CD4-positive, alpha-beta T cell treated with Interferon alpha-2 for 1 hour (primary cell): ENCODE measurements around the gene MTUS2.
A peak's percentile ranks its signal among the peaks of the same experiment; 100 is the strongest.

Experiments
- DNase-seq, 2 donors: peaks; one replicate each; pipeline ENCODE4 v3.0.0-alpha.2; 2020 to 2022

Gene MTUS2

DNA sequence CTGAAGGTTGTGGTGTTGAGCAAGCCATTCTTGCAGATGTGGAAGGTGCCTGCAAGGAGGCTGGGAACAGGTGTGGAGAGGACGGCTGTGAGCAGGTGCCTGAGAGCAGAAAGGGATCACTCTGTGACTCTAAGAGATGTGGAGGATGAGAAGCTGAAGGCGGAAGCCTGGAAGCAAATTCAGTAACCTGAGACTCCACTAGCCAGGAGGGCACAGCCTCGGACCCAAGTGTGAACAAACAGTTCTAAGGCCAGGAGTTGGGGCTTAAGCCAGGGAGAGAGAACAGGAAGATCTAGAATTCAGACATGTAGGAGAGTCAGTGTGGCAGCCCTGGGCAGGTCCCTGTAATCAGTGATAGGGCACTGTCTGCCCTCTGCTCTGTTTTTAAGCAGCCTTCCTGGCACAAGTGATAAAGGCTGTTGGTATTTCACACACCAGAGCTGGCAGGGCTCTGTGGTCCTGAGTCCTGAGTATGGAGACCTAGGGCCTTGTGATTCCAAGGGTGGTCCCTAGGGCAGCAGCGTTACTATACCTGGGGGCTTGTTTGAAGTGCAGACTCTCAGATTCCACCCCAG lies 644.1 kb downstream of the MTUS2 start:
- no peak for DNase-seq

DNA sequence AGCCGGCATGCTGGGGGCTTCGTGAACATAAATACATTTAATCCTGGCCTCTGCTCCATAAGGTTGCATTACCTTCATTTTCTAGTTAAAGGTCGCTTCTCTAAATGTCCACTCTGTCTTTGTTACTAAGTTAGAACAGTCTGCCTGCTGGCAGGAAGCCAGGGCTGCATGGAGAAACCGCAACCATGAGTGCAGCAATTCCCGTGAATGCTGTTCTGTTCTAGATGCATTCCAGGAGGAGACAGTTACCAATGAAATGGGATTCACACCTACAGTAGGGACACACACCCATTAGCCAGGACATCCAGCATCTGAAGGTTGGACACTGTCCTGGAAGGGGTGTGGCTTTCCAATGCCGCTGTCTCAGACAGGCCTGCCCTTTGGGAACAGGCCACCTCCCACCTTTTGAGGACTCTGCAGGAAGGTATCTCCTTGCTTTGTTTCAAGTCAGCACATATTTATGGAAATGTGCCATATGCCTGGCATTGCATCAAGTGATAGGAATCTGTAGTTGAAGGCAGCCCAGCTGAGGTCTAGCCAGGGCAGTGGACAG lies 645.7 kb downstream of the MTUS2 start:
- no peak for DNase-seq

DNA sequence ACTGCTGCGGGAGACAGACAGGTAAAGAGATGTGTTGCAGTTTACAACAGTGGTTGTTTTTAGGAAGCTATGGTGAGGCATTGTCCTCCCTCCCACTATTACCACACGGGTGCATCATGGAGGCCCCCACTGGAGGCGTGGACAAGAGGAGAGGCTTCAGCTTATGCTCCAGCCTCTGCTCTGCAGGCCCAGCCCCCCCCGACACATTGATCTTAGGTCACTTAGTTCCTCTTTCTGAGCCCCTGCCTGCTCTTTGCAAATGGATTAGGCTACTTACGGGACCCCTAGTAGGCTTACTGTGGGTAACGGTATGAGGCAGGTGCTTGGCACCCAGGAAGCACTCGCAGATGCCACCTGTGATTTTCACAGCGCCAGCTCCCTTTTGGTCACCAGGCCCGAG lies 651.4 kb downstream of the MTUS2 start:
- DNase-seq: no peak

DNA sequence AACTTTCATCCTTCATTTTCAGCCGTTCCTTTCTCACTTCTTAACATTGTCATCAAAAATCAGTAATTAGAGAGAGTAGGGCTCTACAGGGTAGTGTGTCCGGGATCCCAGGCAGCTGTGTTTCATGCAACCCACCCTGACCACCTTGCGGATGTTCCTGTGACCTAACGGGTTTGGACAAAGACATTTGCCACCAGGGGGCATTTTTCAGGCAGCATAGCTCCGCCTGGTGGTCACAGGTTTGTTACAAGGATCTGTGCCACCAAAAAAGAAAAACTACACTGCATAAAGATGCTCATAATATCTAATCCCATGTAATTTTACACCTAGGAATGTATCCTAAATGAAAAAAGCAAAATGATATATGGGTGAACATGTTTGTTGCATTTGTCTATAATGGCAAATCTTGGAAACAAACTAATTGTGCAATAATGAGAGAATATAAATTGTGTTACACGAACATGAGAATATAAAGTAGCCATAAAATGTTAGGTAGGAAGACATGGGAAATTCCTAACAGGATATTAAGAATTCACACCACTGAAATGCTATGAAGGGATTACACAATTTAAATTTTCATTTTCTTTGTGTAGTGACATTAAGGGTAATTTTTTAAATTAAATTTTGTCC lies 652.3 kb downstream of the MTUS2 start:
- DNase-seq: peak; percentile 27 to 43

DNA sequence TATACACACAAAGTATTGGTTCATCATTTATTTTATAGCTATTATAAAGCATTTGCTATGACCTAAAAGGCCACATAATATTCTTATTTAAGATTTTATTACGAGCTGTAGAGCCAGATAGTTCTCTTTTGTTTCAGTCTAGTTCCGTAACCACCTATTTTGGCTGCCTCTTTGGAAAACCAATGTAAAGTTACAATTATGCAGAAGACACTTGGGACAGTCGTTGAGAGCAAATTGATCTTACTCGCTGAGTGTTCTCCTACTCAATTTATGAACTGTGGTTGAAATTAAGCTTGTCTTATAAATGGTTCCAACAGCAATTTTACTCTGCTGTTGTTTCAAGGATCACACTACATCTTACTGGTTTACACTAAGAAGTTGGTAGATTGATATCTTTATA lies 653.0 kb downstream of the MTUS2 start:
- no peak for DNase-seq

DNA sequence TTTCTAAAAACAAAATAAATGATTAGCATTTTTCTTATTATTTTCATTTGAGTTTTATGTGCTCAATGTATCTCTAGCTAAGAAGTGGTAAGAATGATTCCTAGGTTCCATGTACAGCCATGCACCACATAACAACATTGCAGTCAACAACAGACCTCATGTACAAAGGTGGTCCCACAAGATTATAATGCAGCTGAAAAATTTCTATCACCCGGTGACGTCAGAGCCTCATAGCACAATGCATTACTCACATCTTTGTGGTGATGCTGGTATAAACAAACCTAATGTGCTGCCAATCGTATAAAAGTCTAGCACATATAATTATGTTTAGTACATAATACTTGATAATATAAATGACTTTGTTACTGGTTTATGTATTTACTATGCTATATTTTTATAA lies 654.9 kb downstream of the MTUS2 start:
- no peak for DNase-seq

DNA sequence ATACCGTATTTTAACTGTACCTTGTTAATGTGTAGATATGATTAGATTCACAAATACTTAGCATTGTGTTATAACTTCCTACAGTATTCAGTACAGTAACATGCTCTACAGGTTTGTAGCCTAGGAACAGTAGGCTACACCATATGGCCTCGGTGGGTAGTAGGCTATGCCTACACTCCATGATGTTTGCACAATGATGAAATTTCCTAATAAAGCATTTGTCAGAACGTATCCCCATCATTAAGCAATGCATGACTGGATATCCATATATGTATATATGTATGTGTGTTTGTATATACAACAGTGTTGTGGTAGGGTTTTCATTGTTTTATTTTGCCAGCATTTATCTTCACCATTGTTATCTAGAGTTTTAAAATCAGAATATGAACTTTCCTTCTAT lies 655.9 kb downstream of the MTUS2 start:
- no peak for DNase-seq

DNA sequence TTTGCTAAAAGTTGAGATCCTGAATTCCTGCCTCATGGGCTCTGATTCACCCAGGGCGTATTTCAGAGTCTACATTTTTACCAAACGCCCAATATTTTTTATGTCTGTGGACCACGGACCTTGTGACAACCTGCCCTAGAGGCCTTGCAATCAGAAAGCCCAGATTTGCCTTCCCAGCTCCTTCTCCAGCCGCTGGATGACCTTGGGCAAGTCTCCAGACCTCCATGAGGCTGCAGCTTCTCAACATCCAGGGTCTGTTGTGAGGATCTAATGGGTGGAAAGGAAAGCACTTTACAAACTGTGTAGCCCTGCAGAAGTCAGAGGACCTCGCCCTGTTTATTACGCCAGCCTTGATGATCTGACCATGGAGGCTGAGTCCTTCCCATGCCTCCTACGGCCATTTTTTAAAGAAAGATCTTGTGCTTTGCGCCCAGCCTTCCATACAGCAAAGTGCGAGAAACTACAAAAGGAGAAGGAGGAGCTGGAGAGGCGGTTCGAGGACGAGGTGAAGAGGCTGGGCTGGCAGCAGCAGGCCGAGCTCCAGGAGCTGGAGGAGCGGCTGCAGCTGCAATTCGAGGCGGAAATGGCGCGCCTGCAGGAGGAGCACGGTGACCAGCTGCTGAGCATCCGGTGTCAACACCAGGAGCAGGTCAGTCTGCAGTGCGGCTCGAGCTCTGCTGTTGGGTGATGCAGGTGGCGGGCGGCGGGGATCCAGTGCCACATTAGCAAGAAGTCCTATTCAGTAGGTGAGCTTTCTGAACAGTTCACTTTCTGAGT lies 659.8 kb downstream of the MTUS2 start:
- DNase-seq: no peak

DNA sequence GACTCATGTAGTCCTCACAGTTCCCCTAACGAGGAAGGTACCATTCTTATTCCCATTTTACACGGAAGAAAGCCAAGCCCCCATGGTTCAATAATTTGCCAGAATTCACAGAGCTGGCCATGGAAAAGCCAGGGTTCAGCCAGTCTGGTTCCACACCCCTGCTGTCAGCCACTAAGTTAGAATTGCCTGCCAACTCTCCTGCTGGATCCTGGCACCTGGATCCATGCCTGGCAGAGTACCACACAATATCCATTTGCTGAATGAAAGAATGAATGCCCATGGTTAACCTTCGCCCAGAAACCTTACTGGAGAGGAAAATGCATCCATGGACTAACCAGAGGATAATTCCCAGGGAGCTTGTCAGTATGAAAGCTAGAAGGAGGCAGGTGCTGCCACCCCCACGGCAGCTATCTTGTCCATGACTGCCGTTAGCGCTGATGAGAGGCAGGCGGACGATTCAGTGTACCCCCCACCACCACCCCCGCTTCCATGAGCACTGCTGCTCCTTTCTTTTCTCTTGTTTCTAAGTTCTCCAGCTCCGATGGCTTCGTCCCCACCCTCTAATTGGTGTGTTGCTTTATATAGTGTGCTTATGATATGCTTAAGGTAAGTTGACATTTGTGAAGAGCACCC lies 660.9 kb downstream of the MTUS2 start:
- no peak for DNase-seq

DNA sequence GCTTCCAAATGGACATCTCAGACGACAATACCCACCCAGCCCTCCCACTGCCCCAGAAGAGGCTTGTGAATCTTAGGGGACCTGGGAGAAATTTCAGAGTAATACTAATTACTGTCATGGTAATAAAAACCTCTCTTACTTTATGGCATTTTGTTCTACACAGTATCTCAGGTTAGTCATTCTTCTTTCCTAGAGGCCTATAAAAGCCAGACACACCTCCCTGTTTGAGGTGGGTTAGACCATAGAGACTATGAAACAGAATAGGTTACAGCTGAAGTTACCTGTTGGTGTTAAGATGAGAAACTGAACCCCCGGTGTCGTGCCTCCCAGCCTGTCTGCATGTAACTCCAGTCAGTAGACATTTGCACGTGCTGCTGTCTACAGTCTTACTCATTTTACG lies 661.5 kb downstream of the MTUS2 start:
- DNase-seq: no peak

DNA sequence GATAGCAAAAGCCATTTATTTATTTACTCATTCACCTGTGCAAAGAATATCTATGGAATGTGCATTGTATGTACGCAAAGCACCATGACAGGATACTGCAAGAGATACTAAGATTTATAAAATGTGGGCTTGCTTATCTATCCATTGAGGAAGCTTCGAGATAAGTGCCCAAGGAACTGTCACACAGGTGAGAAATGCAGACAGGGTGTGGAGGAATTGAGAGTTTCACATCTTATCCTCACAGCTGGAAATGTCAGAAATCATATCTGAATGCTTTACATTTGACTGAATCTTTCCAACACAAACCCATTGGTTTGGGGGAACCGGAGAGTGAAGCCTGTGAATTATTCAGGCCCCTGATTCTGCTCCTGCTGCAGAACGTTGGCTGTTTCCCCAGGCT lies 662.4 kb downstream of the MTUS2 start:
- no peak for DNase-seq

DNA sequence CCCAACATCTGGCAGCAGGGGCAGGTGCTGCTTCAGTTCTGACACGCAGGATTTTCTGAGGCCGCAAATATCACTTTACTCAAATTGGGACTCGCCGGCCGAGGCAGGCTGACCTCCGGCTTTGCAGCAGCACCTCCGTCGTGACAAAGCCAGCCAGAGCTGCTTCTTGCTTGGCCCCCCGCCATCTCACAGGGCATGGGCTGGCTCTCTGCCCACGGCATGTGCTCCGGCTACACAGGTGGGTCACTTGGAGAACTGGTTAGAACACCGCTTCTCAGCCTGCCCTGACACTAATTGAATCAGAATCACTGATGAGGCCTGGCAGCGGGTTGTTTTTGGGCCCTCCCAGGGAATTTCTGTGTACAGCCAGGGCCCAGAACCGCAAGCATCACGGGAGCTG lies 663.1 kb downstream of the MTUS2 start:
- DNase-seq: no peak

DNA sequence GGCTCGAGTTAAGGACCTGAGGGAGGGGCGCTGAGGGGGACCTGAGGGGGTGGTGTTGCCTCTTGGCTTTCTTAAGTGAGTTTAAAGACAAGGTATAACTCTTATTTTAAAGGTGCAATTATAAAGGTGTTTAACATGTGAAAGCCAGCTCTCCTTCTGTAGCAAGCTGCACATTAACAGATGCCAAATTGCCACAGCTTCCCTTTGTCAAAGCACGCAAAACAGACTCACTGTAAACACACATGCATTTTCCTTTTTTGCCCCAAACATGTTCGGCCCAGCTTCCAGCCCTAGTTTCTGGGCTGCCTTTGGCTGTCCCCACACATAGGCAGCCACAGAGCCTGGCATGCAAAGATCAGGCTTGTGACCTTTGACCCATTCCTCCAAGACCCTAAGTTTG lies 663.5 kb downstream of the MTUS2 start:
- DNase-seq: no peak

DNA sequence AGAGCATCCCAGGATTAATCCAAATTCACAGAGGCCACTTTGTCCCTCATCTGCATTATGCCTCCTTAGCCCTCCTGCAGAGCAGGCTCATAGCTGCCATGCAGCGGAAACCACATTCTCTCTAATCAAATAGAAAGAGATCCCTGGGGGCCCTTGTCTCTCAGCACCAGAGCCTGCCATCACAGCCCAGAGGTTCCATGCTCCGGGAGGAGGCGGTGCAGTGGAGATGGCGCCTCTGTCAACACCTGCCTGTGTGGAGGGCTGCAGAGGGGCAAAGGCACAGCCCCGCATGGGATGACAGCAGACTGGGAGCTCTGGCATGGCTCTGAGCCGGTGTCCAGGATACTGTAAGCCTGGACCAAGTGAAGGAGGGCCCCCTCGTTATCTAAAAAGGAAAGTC lies 664.1 kb downstream of the MTUS2 start:
- DNase-seq: no peak

DNA sequence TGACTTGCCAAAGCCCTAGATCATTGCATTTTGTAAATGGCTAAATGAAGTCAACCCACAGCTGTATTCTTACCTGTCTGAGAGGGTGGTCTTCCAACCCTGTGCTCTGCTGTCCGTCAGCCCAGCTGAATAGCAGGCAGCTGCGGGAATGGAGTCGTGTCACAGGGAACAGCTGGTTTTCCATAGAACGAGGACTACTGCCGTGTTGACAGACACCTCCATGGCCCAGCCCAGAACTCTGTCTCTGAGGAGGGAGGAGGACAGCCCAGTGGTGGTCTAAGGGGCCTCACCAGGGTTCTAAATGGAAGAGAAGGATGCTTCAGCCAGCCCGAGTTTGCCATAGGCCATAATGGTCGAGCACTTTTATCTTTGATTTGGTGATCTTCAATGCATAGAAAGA lies 664.7 kb downstream of the MTUS2 start:
- no peak for DNase-seq

DNA sequence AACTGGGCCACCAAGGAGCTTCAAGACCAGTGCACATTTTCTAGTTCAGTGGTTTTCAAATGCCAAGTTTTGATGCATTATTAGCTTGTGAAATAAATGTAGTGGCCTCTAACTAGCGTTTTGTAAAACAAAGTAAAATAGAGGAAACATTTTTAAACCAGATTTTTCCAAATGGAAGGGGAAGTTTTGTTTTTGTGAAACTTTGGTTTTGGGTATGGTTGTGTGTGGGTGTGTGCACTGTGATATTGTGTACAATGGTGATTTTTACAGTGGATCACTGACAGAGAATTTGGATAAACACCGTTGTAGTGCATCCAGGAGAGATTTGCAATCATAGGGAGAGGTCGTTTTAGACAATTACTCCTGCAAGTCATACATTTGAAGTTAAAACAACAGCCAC lies 666.4 kb downstream of the MTUS2 start:
- DNase-seq: no peak

DNA sequence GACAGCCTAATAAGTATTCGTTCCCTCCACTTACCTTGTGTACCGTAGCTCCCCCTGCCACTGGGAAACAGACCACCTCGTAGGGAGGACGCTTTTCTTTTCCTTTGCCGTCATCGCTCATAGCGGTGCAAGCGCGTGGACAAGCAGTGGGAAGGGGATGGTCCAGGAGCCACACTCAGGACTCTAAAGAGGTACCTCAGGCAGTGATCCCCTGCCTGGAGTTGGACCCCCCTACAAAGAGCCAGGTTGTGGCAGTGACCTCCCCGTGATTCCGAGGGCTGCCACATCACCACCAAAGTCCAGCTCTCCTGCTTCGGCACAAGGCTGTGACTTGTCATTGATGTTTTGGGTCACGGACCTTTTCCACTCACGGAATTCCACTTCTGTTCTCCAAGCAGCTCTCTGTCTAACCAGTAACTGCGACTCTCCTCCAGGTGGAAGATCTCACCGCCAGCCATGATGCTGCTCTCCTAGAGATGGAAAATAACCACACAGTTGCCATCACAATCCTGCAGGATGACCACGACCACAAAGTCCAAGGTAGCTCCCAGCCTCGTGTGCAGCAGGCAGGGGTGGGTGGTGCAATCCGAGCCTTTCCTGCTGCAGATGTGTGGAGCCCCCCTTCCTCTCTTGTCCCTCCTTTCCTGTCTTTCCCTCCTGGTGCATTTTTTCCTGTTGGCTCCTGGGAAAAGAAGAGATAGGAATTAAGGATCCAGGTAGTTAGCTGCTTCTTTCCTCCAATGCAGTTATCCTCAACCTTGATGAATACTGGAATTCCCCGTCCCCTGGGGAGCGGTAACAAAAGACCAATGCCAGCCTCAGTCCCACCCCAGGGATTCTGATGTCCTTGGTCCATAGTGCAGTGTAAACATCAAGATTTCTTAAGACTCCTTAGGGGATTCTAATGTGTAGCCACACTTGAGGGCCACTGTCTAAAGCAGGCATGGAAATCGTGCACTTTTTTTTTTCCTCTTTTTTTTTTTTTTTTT lies 667.6 kb downstream of the MTUS2 start:
- DNase-seq: no peak

DNA sequence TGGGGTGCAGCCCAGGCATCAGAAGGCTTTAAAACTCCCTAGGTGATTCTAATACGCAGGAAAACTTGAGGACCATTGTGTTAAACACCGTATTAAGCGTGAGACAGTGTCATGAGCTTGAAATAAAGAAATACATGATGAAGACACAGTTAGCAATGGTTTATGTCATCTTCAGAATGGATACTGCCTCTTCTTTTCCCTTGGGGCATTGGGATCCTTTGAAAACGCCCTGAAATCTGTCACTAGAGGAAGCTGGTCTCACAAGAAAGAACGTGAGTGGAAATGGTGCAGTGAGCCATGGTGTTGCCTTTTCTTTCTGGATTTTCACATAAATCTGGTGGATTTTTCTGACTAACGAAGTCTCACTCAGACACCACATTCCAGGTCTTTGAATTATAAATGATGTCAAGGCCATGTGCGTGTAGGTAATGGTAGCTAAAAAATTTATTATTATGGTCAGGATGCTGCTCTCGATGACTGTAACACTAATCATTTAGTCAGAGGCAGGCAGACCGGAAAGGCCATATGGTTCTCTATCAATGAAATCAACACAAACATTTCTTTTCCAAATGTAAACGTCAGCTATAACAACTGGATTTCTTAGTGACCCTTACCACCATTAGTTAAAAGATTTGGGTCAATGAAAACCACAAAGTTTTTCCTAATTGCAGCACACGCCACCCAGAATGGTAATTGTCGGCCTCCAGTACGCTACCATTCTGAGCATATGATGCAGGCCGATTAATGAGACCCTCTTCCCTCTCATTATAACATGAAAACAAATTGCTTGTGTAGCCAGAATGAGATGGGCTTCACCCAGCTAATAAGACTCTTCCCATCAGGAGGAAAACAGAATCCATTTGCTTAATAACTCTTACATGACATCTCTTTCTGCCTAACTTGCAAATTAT lies 669.8 kb downstream of the MTUS2 start:
- no peak for DNase-seq

DNA sequence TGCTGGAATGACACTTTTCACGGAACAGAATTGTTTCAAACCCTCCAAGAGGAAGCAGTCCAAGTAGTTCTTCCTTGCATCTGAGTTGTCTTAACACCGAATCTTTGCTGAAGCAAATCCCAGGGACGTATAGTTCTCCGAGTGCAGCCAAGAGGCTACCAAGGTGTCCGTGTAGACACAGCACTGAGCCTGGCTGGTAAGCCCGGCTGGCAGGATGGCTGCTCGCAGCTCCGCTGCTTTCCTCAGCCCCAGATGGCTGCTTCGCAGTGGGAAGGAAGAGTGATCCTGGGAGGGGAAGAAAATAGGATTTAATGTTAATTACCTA lies 670.4 kb downstream of the MTUS2 start:
- DNase-seq: no peak

DNA sequence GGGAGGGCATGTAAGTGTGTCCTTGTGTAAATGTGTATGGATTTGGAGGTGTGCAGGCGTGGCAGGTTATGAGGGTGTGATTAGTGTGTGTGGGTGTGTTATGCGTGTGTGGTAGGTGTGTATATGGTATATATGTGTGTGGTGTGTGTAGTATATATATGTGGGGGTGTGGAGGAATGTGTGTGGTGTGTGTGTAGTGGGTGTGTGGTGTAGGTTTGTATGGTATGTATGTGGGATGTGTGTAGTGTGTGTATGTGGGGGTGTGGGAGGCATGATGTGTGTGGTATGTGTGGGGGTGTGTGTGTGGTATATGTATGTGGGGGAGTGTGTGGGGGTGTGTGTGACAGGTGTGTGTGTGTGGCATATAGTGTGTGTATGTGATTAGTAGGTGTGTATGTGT lies 671.1 kb downstream of the MTUS2 start:
- no peak for DNase-seq

DNA sequence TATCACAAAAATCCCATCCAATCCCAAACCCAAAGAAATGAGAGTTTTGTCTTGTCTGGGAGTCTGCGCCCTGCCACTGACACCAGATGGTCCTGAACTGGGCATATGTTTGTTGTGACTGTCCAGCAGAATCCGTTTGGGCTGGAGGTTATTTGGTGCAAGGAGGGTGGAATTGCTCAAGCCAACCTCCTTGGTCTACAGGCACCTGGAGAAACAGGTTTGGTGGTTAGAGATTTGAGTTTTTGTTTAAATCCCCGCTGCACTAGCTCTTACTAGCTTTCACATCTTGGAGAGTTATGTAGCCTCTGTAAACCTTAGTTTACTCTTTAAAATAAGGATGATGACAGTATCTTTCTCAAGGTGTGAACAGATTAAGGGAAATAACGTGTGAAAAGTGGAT lies 673.7 kb downstream of the MTUS2 start:
- DNase-seq: no peak

DNA sequence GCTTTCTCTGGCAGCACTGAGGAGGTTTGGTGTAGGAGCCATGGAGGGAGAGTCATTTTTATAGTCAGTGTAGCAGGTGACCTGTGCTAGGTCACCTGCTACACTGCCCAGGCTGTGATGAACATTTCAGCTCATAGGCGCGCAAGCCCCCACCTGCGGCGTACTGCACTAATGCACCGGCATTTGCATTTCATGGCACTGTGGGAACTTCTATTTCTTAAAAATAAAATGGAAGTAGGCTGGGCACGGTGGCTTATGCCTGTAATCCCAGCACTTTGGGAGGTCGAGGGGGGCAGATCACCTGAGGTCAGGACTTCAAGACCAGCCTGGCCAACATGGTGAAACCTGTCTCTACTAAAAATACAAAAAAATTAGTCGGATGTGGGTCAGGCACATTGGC lies 674.4 kb downstream of the MTUS2 start:
- no peak for DNase-seq
